GM12892 (cell line): ENCODE results near the gene POU2F3.

Experiments
- POLR2A ChIP-seq: IDR thresholded peaks from 2 replicates; pipeline ENCODE4 v1.6.1; 2011; ENCODE audit warnings: low read depth, low read length, control low read depth
- POLR2AphosphoS5 ChIP-seq: IDR thresholded peaks from 2 replicates; pipeline ENCODE4 v1.6.1; 2011; ENCODE audit warnings: low read depth, low read length, control low read depth

- TF ChIP-seq POLR2AphosphoS5 (no peak), POLR2A (no peak)
Measured at GRCh38 chr11:120207512-120207911, 32.4 kb upstream of the POU2F3 start.
